ENCODE data around the gene SLC2A4RG.

- TF ChIP-seq POLR2A (IDR thresholded peaks at IDR 0.05; ENCODE audit: low read length), result no peak
- no peak for TF ChIP-seq GATA1 (IDR thresholded peaks at IDR 0.05; ENCODE audit: low read depth, low read length)
Measured at GRCh38 chr20:63749597-63750508, 10.3 kb downstream of the SLC2A4RG start.

Data from erythroblast (primary cell).